Chondrocyte (in vitro differentiated cells): Measurements from ENCODE around the gene ITK. TPM values are rescaled to one million over a fixed set of nuclear protein-coding genes. Genes with fewer than 3 reads are reported as not detected.

ENCODE experiments used
- DNase-seq: peaks from one replicate; pipeline ENCODE4 v3.0.0; 2021; ENCODE audit warnings: mixed read lengths, low spot score
- H3K27ac Mint-ChIP-seq: one replicate; pipeline ENCODE4 v1.8.0; 2021; ENCODE audit warnings: mild to moderate bottlenecking, moderate library complexity, mixed read lengths; ENCODE audit not compliant: unreplicated experiment
- H3K27me3 Mint-ChIP-seq: 2 replicates; pipeline ENCODE4 v1.8.0; 2021; ENCODE audit warnings: low read depth, mixed read lengths
- H3K36me3 Mint-ChIP-seq: 2 replicates; pipeline ENCODE4 v1.8.0; 2021; ENCODE audit warnings: low read depth, mixed read lengths
- H3K4me1 Mint-ChIP-seq: 2 replicates; pipeline ENCODE4 v1.8.0; 2021; ENCODE audit warnings: low read depth, mild to moderate bottlenecking, mixed read lengths
- H3K4me3 Mint-ChIP-seq: one replicate; pipeline ENCODE4 v1.8.0; 2021; ENCODE audit warnings: mild to moderate bottlenecking, moderate library complexity, mixed read lengths; ENCODE audit not compliant: unreplicated experiment
- H3K9me3 Mint-ChIP-seq: 2 replicates; pipeline ENCODE4 v1.8.0; 2021; ENCODE audit warnings: low read depth, mixed read lengths
- total RNA-seq: library from RNA; stranded (reverse); gene quantifications from 3 replicates; pipeline ENCODE4 v1.2.1, GENCODE V29; 2021
- TF ChIP-seq, protein P1 (sequence below): fragments of 200-600 bp; sonication (generic); IDR thresholded peaks from 2 replicates; pipeline ENCODE4 v1.5.0; 2021; ENCODE audit warnings: antibody characterized with exemption, mild to moderate bottlenecking, moderate library complexity

Gene ITK
- total RNA-seq, 1 donor from 2014 or later = not detected

- H3K27ac Mint-ChIP-seq = peak overlapping the region; percentile 99
- peak overlapping the region; percentile 94 for H3K4me3 Mint-ChIP-seq
- peaks cover 1% of the 10 kb centered on the region for H3K27me3 Mint-ChIP-seq
- H3K4me1 Mint-ChIP-seq = peaks cover 23% of the 10 kb centered on the region
- H3K36me3 Mint-ChIP-seq = peaks cover 10% of the 10 kb centered on the region
- DNase-seq = no peak
- TF ChIP-seq, protein P1, sequence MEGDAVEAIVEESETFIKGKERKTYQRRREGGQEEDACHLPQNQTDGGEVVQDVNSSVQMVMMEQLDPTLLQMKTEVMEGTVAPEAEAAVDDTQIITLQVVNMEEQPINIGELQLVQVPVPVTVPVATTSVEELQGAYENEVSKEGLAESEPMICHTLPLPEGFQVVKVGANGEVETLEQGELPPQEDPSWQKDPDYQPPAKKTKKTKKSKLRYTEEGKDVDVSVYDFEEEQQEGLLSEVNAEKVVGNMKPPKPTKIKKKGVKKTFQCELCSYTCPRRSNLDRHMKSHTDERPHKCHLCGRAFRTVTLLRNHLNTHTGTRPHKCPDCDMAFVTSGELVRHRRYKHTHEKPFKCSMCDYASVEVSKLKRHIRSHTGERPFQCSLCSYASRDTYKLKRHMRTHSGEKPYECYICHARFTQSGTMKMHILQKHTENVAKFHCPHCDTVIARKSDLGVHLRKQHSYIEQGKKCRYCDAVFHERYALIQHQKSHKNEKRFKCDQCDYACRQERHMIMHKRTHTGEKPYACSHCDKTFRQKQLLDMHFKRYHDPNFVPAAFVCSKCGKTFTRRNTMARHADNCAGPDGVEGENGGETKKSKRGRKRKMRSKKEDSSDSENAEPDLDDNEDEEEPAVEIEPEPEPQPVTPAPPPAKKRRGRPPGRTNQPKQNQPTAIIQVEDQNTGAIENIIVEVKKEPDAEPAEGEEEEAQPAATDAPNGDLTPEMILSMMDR = no peak
- no peaks in the 10 kb centered on the region for H3K9me3 Mint-ChIP-seq
These were observed 37.3 kb upstream of the ITK start for GRCh38 chr5:157143127-157143971.

DNA sequence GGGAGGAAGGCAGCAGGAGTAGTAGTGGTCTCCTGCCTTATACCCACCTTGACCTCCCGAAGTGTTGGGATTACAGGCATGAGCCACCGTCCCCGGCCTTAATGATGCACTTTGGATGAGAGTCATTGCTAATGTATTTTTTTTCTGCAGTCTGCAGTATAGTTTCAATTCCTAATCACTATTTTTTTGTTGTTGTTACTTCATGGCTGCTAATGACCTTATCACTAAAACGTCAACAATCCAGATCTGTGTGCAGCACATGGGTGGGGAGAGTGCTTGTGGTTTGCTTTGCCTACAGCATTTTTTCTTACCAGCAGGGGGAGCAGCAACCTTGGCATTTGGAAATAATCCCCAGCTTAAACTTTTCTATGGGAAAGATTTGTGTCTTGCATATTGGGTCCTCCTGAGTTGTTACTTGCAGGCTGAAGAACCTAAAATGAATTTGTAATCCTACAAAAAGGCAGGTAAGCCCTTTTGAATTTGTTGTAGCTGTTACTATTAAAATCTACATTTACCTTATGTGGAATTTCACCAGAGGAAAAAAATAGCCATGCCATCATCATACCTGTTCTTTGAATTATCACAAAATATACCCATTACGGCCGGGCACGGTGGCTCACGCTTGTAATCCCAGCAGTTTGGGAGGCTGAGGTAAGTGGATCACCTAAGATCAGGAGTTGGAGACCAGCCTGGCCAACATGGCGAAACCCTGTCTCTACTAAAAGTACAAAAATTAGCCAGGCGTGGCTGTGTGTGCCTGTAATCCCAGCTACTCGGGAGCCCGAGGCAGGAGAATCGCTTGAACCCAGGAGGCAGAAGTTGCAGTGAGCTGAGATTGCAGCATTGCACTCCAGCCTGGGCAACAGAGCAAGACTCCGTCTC is 31.7 kb upstream of the ITK start:
- Mint-ChIP-seq H3K4me3 (no peak overlapping the region), H3K9me3 (no peaks in the 10 kb centered on the region), H3K36me3 (no peaks in the 10 kb centered on the region), H3K27me3 (peaks cover 12% of the 10 kb centered on the region), H3K4me1 (peaks cover 6% of the 10 kb centered on the region), H3K27ac (no peak overlapping the region)
- DNase-seq = no peak
- TF ChIP-seq, protein P1 = peak; percentile 91

GRCh38 chr5:157150995-157151394 is 29.6 kb upstream of the ITK start:
- TF ChIP-seq, protein P1 = no peak
- Mint-ChIP-seq H3K4me3 (no peak overlapping the region), H3K9me3 (peaks cover 6% of the 10 kb centered on the region), H3K27me3 (peaks cover 24% of the 10 kb centered on the region), H3K4me1 (peaks cover 4% of the 10 kb centered on the region), H3K36me3 (no peaks in the 10 kb centered on the region), H3K27ac (no peak overlapping the region)
- DNase-seq = no peak

DNA sequence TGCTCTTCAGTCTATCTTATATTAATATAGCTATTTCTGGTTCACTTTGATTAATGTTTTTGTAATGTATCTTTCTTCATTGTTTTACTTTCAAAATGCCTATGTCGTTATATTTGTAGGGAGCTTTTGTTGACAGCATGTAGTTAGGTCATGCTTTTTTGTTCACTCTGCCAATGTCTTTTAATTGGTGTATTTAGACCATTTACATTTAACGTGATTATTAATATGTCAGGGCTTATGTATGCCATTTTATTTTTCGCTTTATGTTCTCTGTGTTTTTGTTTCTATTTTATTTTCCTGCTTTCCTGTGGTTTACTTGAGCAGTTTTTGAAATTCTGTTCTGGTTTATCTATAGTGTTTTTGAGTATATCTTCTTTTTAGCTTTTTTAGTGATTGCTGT is 25.3 kb upstream of the ITK start:
- Mint-ChIP-seq H3K9me3 (peaks cover 6% of the 10 kb centered on the region), H3K27ac (no peak overlapping the region)

More for the DNA sequence above, 25.3 kb upstream of the ITK start:
- Mint-ChIP-seq H3K4me3 (no peak overlapping the region), H3K4me1 (no peaks in the 10 kb centered on the region), H3K36me3 (no peaks in the 10 kb centered on the region), H3K27me3 (peaks cover 43% of the 10 kb centered on the region)
- no peak for DNase-seq
- TF ChIP-seq, protein P1 = no peak
